Bronchial epithelial cell (primary cell): ENCODE results near the gene TRPC3. TPM values are rescaled to one million over a fixed set of nuclear protein-coding genes. Genes with fewer than 3 reads are reported as not detected.

Experiments used
- DNase-seq: peaks from one replicate; pipeline ENCODE4 v3.0.0-alpha.2; 2010; ENCODE audit warnings: low read depth
- FAIRE-seq: peaks from 2 replicates; lab custom pipeline; 2011; peaks lifted over from hg19 to GRCh38; lab: Jason Lieb, UNC
- H3K27me3 ChIP-seq: 2 replicates; pipeline ENCODE4 v1.5.1; 2011; ENCODE audit warnings: low read length; ENCODE audit not compliant: control insufficient read depth, insufficient read depth
- H3K36me3 ChIP-seq: 2 replicates; pipeline ENCODE4 v1.5.1; 2011; ENCODE audit warnings: low read length; ENCODE audit not compliant: control insufficient read depth, insufficient read depth
- H3K4me3 ChIP-seq: 2 replicates; pipeline ENCODE4 v1.5.1; 2011; ENCODE audit warnings: mild to moderate bottlenecking, low read depth, low read length, control low read depth
- CTCF ChIP-seq: IDR thresholded peaks from 2 replicates; pipeline ENCODE4 v1.5.1; 2011; ENCODE audit warnings: mild to moderate bottlenecking, moderate library complexity, low read length, control low read depth, inconsistent platforms; ENCODE audit not compliant: insufficient read depth, severe bottlenecking
- total RNA-seq: library from RNA; depleted of rRNA; stranded (reverse); fragments of >200 nt; gene quantifications from 2 replicates; pipeline ENCODE4 v1.2.1, GENCODE V29; 2014

Gene TRPC3
- total RNA-seq, 1 donor from 2014 or later, result 0.26 TPM

- FAIRE-seq (no peak), DNase-seq (no peak)
- Histone ChIP-seq H3K36me3 (peaks cover 4% of the 10 kb centered on the region), H3K4me3 (no peak overlapping the region), H3K27me3 (no peaks in the 10 kb centered on the region)
- TF ChIP-seq CTCF, result no peak
These were observed 88.1 kb downstream of the TRPC3 start for GRCh38 chr4:121863799-121864198.

DNA sequence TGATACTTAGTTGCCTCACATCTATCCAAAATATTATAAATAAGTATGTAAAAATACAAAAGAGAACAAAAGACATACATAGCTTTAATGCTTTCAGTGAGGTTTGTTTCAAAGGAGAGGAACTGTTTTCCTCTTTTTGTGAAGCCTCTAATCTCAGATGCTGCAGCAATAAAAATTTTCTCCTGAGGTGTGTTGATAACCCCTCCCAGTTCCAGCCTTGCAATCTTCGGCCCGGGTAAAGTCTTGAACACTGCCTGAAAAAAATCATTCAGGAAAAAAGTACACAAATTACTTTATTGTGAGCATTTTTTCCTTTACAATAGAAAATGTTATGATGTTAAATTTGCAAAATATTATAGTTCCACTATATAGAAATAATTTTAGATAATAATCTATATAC is 90.4 kb downstream of the TRPC3 start:
- Histone ChIP-seq H3K4me3 (no peak overlapping the region), H3K36me3 (peaks cover 6% of the 10 kb centered on the region), H3K27me3 (no peaks in the 10 kb centered on the region)
- DNase-seq (no peak), FAIRE-seq (no peak)
- TF ChIP-seq CTCF, result no peak

- FAIRE-seq (no peak), DNase-seq (no peak)
- Histone ChIP-seq H3K27me3 (no peaks in the 10 kb centered on the region), H3K36me3 (peaks cover 5% of the 10 kb centered on the region), H3K4me3 (no peak overlapping the region)
- no peak for TF ChIP-seq CTCF
These were observed 91.7 kb downstream of the TRPC3 start for GRCh38 chr4:121860121-121860520.

GRCh38 chr4:121851354-121851753 is 100.5 kb downstream of the TRPC3 start:
- Histone ChIP-seq H3K4me3 (no peak overlapping the region), H3K27me3 (no peaks in the 10 kb centered on the region), H3K36me3 (peaks cover 4% of the 10 kb centered on the region)
- no peak for TF ChIP-seq CTCF
- DNase-seq (no peak), FAIRE-seq (no peak)

GRCh38 chr4:121846662-121847061 is 105.2 kb downstream of the TRPC3 start:
- peaks cover 1% of the 10 kb centered on the region for H3K36me3 ChIP-seq
- no peak overlapping the region for H3K4me3 ChIP-seq
- DNase-seq (no peak), FAIRE-seq (no peak)
- TF ChIP-seq CTCF, result no peak
- H3K27me3 ChIP-seq, result no peaks in the 10 kb centered on the region

- Histone ChIP-seq H3K4me3 (no peak overlapping the region), H3K27me3 (no peaks in the 10 kb centered on the region), H3K36me3 (no peaks in the 10 kb centered on the region)
- TF ChIP-seq CTCF, result no peak
- DNase-seq (no peak), FAIRE-seq (no peak)
These were observed 109.0 kb downstream of the TRPC3 start for GRCh38 chr4:121842862-121843261.
